Ishikawa (cell line): ENCODE results near the gene CCL27.

ENCODE experiments used
- CEBPB ChIP-seq: IDR thresholded peaks from 2 replicates; pipeline ENCODE4 v1.6.1; 2012
- CREB1 ChIP-seq: IDR thresholded peaks from 2 replicates; pipeline ENCODE4 v1.6.1; 2012; ENCODE audit warnings: low read depth
- EGR1 ChIP-seq: IDR thresholded peaks from 2 replicates; pipeline ENCODE4 v1.6.1; 2012
- EP300 ChIP-seq: IDR thresholded peaks from 2 replicates; pipeline ENCODE4 v1.6.1; 2012; ENCODE audit warnings: borderline replicate concordance
- FOXM1 ChIP-seq: IDR thresholded peaks from 2 replicates; pipeline ENCODE4 v1.6.1; 2012; ENCODE audit warnings: low read depth, borderline replicate concordance
- MAX ChIP-seq: IDR thresholded peaks from 2 replicates; pipeline ENCODE4 v1.6.1; 2012
- RAD21 ChIP-seq: IDR thresholded peaks from 2 replicates; pipeline ENCODE4 v1.6.1; 2012; ENCODE audit warnings: low read depth
- REST ChIP-seq: IDR thresholded peaks from 2 replicates; pipeline ENCODE4 v1.6.1; 2012; ENCODE audit warnings: low read depth, mild to moderate bottlenecking
- TAF1 ChIP-seq: IDR thresholded peaks from 2 replicates; pipeline ENCODE4 v1.6.1; 2012; ENCODE audit warnings: low read depth, mild to moderate bottlenecking
- TCF12 ChIP-seq: IDR thresholded peaks from 2 replicates; pipeline ENCODE4 v1.6.1; 2012; ENCODE audit warnings: low read depth
- TEAD4 ChIP-seq: IDR thresholded peaks from 2 replicates; pipeline ENCODE4 v1.6.1; 2012
- YY1 ChIP-seq: IDR thresholded peaks from 2 replicates; pipeline ENCODE4 v1.6.1; 2012; ENCODE audit warnings: low read depth
- ZBTB7A ChIP-seq: IDR thresholded peaks from 2 replicates; pipeline ENCODE4 v1.6.1; 2012; ENCODE audit warnings: low read depth

GRCh38 chr9:34652602-34653000, 9.9 kb downstream of the CCL27 start:
- TF ChIP-seq YY1 (no peak), REST (no peak), CREB1 (no peak), TEAD4 (no peak), MAX (no peak), EGR1 (no peak), EP300 (no peak), RAD21 (no peak), FOXM1 (no peak), CEBPB (no peak), ZBTB7A (no peak), TAF1 (no peak), TCF12 (no peak)
